ENCODE results near the gene HNRNPL. TPM values are rescaled to one million over a fixed set of nuclear protein-coding genes. Genes with fewer than 3 reads are reported as not detected.
A peak's percentile ranks its signal among the peaks of the same experiment; 100 is the strongest.

The HNRNPL gene
- total and polyA plus RNA-seq, 2 experiments from 2014 or later: 123 to 245 TPM

GRCh38 chr19:38852231-38853044 lies 2.7 kb upstream of the HNRNPL start:
- peak overlapping the region; percentile 86 for H2AFZ ChIP-seq
- no peaks in the 10 kb centered on the region for H3K9me2 ChIP-seq (ENCODE audit: insufficient read depth)
- peak; percentile 93 for DNase-seq
- H3K9ac ChIP-seq: peak overlapping the region; percentile 96
- in situ Hi-C loops (cut with MboI): no loop called here
- H3K4me2 ChIP-seq (ENCODE audit: unreplicated experiment): peak overlapping the region; percentile 75
- peak overlapping the region; percentile 82 for H3K4me3 ChIP-seq
- peaks cover 24% of the 10 kb centered on the region for H3F3A ChIP-seq (ENCODE audit: insufficient read depth)
- no peak for TF ChIP-seq EZH2phosphoT487 (IDR thresholded peaks at IDR 0.05; ENCODE audit: insufficient read depth, low read depth)
- TF ChIP-seq EZH2 (IDR thresholded peaks at IDR 0.05; ENCODE audit: insufficient read depth, poor library complexity, severe bottlenecking): no peak
- H3K4me1 ChIP-seq (ENCODE audit: insufficient read depth): peaks cover 13% of the 10 kb centered on the region; the same call in 1 of the 2 replicates
- H3K27me3 ChIP-seq (replicated peaks; ENCODE audit: insufficient read depth): no peaks in the 10 kb centered on the region
- 2% methylated on average over 22 to 44 of the region's 52 CpGs for WGBS, 2 experiments (ENCODE audit: low coverage in 1 of 2, low lambda C conversion rate in 2 of 2, missing lambda C conversion rate in 2 of 2)
- no peaks in the 10 kb centered on the region; the same call in 1 of the 2 replicates for H3K36me3 ChIP-seq (ENCODE audit: low read depth)
- peaks cover 17% of the 10 kb centered on the region for H3K79me2 ChIP-seq (ENCODE audit: insufficient read depth)
- H3K27ac ChIP-seq: peak overlapping the region; percentile 95
- no peaks in the 10 kb centered on the region for H3K9me3 ChIP-seq (ENCODE audit: low read depth)
- peaks cover 4% of the 10 kb centered on the region; the same call in 1 of the 2 replicates for H4K20me1 ChIP-seq (ENCODE audit: insufficient read depth)

DNA sequence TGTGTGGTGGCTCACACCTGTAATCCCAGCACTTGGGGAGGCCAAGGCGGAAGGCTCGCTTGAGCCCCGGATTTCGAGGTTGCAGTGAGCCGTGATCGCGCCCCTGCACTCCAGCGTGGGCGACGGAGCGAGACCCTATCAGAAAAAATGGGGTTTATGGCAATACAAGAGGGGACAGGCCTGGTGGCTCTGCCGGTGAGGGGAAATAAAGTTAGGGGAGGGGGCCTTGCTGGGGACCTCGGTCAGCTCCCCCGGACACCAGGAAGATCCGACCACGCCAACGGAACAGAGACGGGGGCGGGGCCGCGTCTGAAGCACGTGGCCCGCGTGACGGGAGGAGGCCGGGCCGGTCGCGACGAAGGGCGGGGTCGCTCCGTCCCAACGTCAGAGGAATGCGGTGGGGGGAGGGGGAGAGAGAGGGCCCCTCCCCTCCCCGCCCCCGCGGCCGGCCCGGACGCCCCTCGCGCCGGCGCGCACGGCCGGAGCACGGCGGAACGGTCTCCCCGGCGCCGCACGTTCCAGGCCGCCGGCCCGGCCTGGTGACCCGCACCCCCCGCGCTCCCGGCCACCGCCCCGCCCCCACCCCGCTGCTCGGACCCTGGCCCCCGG lies 1.9 kb upstream of the HNRNPL start:
- Histone ChIP-seq H4K20me1 (ENCODE audit: insufficient read depth) (peaks cover 7% of the 10 kb centered on the region; the same call in 1 of the 2 replicates), H3K4me3 (peak overlapping the region; percentile 97), H3K4me1 (ENCODE audit: insufficient read depth) (peaks cover 13% of the 10 kb centered on the region; the same call in 1 of the 2 replicates), H3K27ac (peak overlapping the region; percentile 97), H3K4me2 (ENCODE audit: unreplicated experiment) (peak overlapping the region; percentile 100), H3F3A (ENCODE audit: insufficient read depth) (peaks cover 24% of the 10 kb centered on the region), H3K27me3 (replicated peaks; ENCODE audit: insufficient read depth) (no peaks in the 10 kb centered on the region), H2AFZ (peak overlapping the region; percentile 67), H3K79me2 (ENCODE audit: insufficient read depth) (peaks cover 24% of the 10 kb centered on the region), H3K9me2 (ENCODE audit: insufficient read depth) (no peaks in the 10 kb centered on the region), H3K36me3 (ENCODE audit: low read depth) (peaks cover 6% of the 10 kb centered on the region), H3K9ac (peak overlapping the region; percentile 96), H3K9me3 (ENCODE audit: low read depth) (no peaks in the 10 kb centered on the region)
- WGBS, 2 experiments (ENCODE audit: low coverage in 1 of 2, low lambda C conversion rate in 2 of 2, missing lambda C conversion rate in 2 of 2): 1 to 2% methylated on average over 11 to 31 of the region's 67 CpGs
- DNase-seq: peak; percentile 98
- TF ChIP-seq EZH2phosphoT487 (IDR thresholded peaks at IDR 0.05; ENCODE audit: insufficient read depth, low read depth) (no peak), EZH2 (IDR thresholded peaks at IDR 0.05; ENCODE audit: insufficient read depth, poor library complexity, severe bottlenecking) (no peak)
- in situ Hi-C loops (cut with MboI): no loop called here

DNA sequence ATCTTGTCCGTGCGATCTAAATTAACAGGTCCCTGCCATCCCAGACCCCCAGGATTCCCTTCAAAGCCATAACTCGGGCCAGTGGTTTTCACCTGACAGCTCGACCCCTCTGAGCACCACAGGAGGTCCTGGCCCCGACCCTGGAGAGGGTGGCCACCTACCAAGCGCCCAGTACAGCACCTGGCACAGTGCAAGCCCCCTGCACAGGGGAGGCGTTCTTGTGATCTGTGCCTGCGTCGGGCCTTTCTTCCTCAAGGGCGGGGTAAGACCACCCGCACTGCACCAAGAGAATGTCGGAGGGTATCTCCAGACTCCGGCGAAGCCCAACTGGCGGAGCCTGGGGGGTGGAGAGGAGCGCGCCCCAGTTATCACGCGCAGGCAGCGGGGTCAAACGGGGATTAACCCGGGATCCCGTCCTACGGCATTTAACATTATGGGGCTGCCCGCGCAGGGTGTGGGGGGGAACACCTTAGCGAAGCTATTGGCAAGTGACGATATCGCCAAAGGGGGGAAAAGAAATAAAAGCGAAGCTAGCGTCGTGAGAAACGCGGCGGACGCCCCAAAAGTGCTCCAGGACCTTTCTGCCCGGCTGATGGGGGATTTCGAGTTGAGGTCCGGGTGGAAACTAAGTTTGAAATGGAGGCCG lies 1.3 kb upstream of the HNRNPL start:
- in situ Hi-C loops (cut with MboI): no loop called here
- H3K4me2 ChIP-seq (ENCODE audit: unreplicated experiment): peak overlapping the region; percentile 100
- H3K27me3 ChIP-seq (replicated peaks; ENCODE audit: insufficient read depth): no peaks in the 10 kb centered on the region
- TF ChIP-seq EZH2 (IDR thresholded peaks at IDR 0.05; ENCODE audit: insufficient read depth, poor library complexity, severe bottlenecking) (no peak), EZH2phosphoT487 (IDR thresholded peaks at IDR 0.05; ENCODE audit: insufficient read depth, low read depth) (no peak)
- H3K4me3 ChIP-seq: peak overlapping the region; percentile 97
- H3K9me2 ChIP-seq (ENCODE audit: insufficient read depth): no peaks in the 10 kb centered on the region
- peaks cover 7% of the 10 kb centered on the region; the same call in 1 of the 2 replicates for H4K20me1 ChIP-seq (ENCODE audit: insufficient read depth)
- no peaks in the 10 kb centered on the region for H3K9me3 ChIP-seq (ENCODE audit: low read depth)
- H3K4me1 ChIP-seq (ENCODE audit: insufficient read depth): peaks cover 13% of the 10 kb centered on the region; the same call in 1 of the 2 replicates
- H2AFZ ChIP-seq: peak overlapping the region; percentile 67
- peak overlapping the region; percentile 97 for H3K27ac ChIP-seq
- DNase-seq: peak; percentile 40
- WGBS, 2 experiments (ENCODE audit: low coverage in 1 of 2, low lambda C conversion rate in 2 of 2, missing lambda C conversion rate in 2 of 2): 1 to 2% methylated on average over 38 to 40 of the region's 40 CpGs
- H3K79me2 ChIP-seq (ENCODE audit: insufficient read depth): peaks cover 31% of the 10 kb centered on the region
- H3K9ac ChIP-seq: peak overlapping the region; percentile 95
- peaks cover 24% of the 10 kb centered on the region for H3F3A ChIP-seq (ENCODE audit: insufficient read depth)
- peaks cover 12% of the 10 kb centered on the region for H3K36me3 ChIP-seq (ENCODE audit: low read depth)

DNA sequence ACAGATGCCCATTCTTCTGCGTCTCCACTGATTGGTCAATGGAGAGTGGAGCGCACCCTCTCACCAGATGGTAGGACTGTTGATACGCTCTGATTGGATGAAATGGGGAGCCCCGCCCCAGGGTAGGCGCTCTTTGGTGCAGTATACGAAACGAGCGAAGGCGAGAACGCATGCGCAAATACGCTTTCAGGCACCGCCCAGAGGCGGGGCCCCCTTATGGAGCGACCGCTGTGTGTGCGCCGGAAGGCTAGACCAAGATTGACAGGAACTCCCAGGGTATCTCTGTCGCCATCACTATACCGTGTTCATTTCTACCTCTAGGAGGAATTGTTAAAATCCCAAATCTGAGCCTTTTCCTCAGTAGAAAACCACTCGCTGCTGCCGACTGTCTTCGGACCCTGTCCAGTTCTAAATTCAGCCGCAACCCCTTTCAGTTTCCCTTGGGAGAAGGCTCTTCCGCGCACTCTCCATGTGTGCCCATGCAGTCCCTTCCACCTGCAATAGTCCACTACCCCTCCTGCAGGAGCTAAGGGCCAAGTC lies 720 bp upstream of the HNRNPL start:
- 1 to 2% methylated on average over 26 of the region's 26 CpGs for WGBS, 2 experiments (ENCODE audit: low coverage in 1 of 2, low lambda C conversion rate in 2 of 2, missing lambda C conversion rate in 2 of 2)
- in situ Hi-C loops (cut with MboI): no loop called here
- TF ChIP-seq EZH2phosphoT487 (IDR thresholded peaks at IDR 0.05; ENCODE audit: insufficient read depth, low read depth) (no peak), EZH2 (IDR thresholded peaks at IDR 0.05; ENCODE audit: insufficient read depth, poor library complexity, severe bottlenecking) (no peak)

More for the DNA sequence above, 720 bp upstream of the HNRNPL start:
- Histone ChIP-seq H3K36me3 (ENCODE audit: low read depth) (peaks cover 18% of the 10 kb centered on the region), H3K9me2 (ENCODE audit: insufficient read depth) (no peaks in the 10 kb centered on the region), H3K4me3 (peak overlapping the region; percentile 97), H3K79me2 (ENCODE audit: insufficient read depth) (peaks cover 36% of the 10 kb centered on the region), H3K27ac (peak overlapping the region; percentile 97), H3K27me3 (replicated peaks; ENCODE audit: insufficient read depth) (no peaks in the 10 kb centered on the region), H3F3A (ENCODE audit: insufficient read depth) (peaks cover 24% of the 10 kb centered on the region), H3K9me3 (ENCODE audit: low read depth) (no peaks in the 10 kb centered on the region), H3K4me1 (ENCODE audit: insufficient read depth) (peaks cover 13% of the 10 kb centered on the region; the same call in 1 of the 2 replicates), H4K20me1 (ENCODE audit: insufficient read depth) (peaks cover 7% of the 10 kb centered on the region; the same call in 1 of the 2 replicates), H3K4me2 (ENCODE audit: unreplicated experiment) (peak overlapping the region; percentile 100), H3K9ac (peak overlapping the region; percentile 95), H2AFZ (peak overlapping the region; percentile 67)
- no peak for DNase-seq
